ENCODE data around the gene GIMAP8. TPM values are rescaled to one million over a fixed set of nuclear protein-coding genes. Genes with fewer than 3 reads are reported as not detected.

The GIMAP8 gene
- total RNA-seq, 2 experiments from 2014 or later, result 11.8 TPM

DNA sequence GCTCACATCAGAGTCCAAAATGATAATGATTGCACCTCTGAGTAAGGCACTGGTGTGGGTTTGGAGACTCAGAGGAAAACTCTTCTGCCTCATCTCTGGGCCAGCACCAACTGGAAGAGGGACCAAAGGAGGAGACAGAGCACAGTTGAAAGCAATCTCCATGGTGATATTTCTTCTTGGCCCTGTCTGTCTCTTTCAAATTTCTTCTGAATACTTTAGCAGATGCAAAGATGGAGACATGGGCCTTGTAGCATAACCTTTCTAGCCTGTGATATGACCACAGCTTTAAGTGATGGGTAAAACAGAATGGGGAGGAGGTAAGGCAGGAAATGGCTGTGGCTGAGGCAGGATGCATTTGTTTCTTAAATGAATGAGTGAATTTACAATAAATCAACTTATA lies 52.1 kb downstream of the GIMAP8 start:
- intact Hi-C loops (cut with micrococcal nuclease), result loop anchor here (1.0 to 5.0 kb wide), 3 partner anchors 14 to 255 kb away; partner anchors contain the start of gene GIMAP8
- peaks cover 31% of the 10 kb centered on the region for H3K36me3 Mint-ChIP-seq

DNA sequence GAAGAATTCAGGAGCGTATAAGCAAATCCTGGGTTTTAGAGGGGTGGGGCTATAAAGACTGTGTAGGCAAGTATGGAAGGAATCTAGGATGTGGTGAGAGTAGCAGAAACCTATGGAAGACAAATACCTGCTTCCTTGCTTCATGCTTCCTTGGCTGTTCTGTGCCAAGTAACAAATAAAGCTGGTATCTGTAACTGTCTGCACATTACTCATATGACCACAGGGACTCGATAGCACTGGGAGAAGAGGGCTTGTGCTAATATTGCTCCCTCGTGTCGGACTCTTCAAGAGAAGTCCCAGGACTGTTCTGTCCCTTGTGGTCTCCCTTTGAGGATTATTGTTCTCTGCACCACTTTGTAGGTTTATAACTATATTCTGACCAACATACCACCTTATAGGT lies 52.7 kb downstream of the GIMAP8 start:
- no peak for DNase-seq
- H3K9me3 Mint-ChIP-seq, result peaks cover 34% of the 10 kb centered on the region
- POLR2A ChIA-PET, result interaction anchor here (1.5 to 3.8 kb wide), 3 partner anchors 12 to 54 kb away, joined by 5 to 42 read pairs (median 19); partner anchors contain the start of genes GIMAP7 and GIMAP8

More for the DNA sequence above, 52.1 kb downstream of the GIMAP8 start:
- H3K4me3 Mint-ChIP-seq, result peak overlapping the region; percentile 36
- H3K27ac Mint-ChIP-seq, result peak overlapping the region; percentile 98
- H3K27me3 Mint-ChIP-seq, result no peaks in the 10 kb centered on the region
- ChIA-PET CTCF (interaction anchor here (1.1 to 1.9 kb wide), 5 partner anchors 8 to 255 kb away, joined by 3 to 12 read pairs (median 5); no protein-coding TSS in a partner anchor), POLR2A (interaction anchor here (0.7 to 3.8 kb wide), 5 partner anchors 13 to 56 kb away, joined by 4 to 42 read pairs (median 6); partner anchors contain the start of genes GIMAP7 and GIMAP8)
- DNase-seq, result peak; percentile 62
- peaks cover 82% of the 10 kb centered on the region for H3K4me1 Mint-ChIP-seq (ENCODE audit: low read depth)
- H3K9me3 Mint-ChIP-seq, result peaks cover 39% of the 10 kb centered on the region

DNA sequence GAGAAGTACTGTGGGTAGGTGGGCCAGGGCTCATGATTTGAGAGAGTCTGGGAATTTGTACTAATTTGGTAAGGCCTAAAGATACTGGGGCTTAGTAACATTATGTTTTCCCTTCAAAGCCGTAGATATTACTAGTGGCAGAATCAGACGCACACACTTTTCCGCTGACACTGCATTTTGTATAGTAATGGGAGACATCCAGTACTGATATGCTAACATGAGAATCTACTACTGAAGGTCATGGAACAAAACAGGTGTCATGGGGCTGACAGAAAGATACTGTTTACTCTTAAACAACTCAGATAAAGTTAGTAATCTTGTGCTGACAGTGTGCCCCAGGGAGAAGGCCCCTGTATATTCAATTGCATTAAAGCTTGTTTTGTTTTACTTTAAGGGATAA lies 53.2 kb downstream of the GIMAP8 start:
- H3K27ac Mint-ChIP-seq, result peak overlapping the region; percentile 98
- H3K4me1 Mint-ChIP-seq (ENCODE audit: low read depth), result peaks cover 86% of the 10 kb centered on the region
- H3K9me3 Mint-ChIP-seq, result peaks cover 31% of the 10 kb centered on the region
- no peaks in the 10 kb centered on the region for H3K27me3 Mint-ChIP-seq
- ChIA-PET POLR2A (interaction anchor here (2.0 to 3.8 kb wide), 3 partner anchors 11 to 54 kb away, joined by 7 to 42 read pairs (median 19); partner anchors contain the start of genes GIMAP7 and GIMAP8), CTCF (interaction anchor here (0.7 to 2.1 kb wide), 5 partner anchors 10 to 253 kb away, joined by 3 to 9 read pairs (median 5); partner anchors contain the start of gene GIMAP7)
- DNase-seq, result peak; percentile 58
- H3K4me3 Mint-ChIP-seq, result peak overlapping the region; percentile 36
- peaks cover 27% of the 10 kb centered on the region for H3K36me3 Mint-ChIP-seq
- intact Hi-C loops (cut with micrococcal nuclease), result loop anchor here (1.0 to 5.0 kb wide), 4 partner anchors 11 to 254 kb away; partner anchors contain the start of genes GIMAP7 and GIMAP8

More for the DNA sequence above, 52.7 kb downstream of the GIMAP8 start:
- intact Hi-C loops (cut with micrococcal nuclease), result loop anchor here (1.0 to 5.0 kb wide), 4 partner anchors 11 to 254 kb away; partner anchors contain the start of genes GIMAP7 and GIMAP8
- H3K27ac Mint-ChIP-seq, result peak overlapping the region; percentile 98
- H3K27me3 Mint-ChIP-seq, result no peaks in the 10 kb centered on the region
- peaks cover 28% of the 10 kb centered on the region for H3K36me3 Mint-ChIP-seq
- CTCF ChIA-PET, result interaction anchor here (1.1 to 2.1 kb wide), 5 partner anchors 8 to 254 kb away, joined by 3 to 12 read pairs (median 5); partner anchors contain the start of gene GIMAP7
- peak overlapping the region; percentile 36 for H3K4me3 Mint-ChIP-seq
- peaks cover 84% of the 10 kb centered on the region for H3K4me1 Mint-ChIP-seq (ENCODE audit: low read depth)

DNA sequence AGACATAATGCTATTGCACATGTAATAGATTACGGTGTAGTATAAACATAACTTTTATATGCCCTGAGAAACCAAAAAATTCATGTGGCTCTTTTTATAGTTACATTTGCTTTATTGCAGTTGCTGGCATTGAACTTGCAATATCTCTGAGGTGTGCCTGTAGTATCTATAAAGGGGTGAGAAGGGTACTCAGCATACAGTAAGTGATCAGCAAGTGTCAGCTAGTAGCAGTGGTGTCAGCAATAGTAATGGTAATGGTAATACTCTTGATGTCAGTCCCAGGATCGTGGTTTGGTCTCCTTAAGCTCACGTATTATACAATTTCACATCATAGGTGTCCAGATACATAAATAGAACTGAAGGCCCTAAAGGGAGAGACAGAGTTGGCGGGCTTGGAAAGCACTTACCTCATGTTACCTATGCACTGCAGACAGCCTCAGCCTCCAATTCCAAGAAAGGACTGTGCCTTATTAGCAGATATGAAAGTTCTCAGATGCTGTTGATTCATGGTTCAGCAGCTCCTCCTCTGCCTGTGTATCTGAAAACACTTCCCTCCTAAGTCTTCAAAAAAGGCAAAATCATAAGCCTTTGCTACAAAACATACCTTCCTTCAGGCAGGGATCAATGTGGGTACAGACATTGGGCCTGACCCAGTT lies 57.6 kb downstream of the GIMAP8 start:
- peak; percentile 33 for DNase-seq
- Mint-ChIP-seq H3K36me3 (no peaks in the 10 kb centered on the region), H3K27me3 (no peaks in the 10 kb centered on the region), H3K4me3 (peak overlapping the region; percentile 71), H3K4me1 (ENCODE audit: low read depth) (peaks cover 90% of the 10 kb centered on the region), H3K9me3 (peaks cover 3% of the 10 kb centered on the region), H3K27ac (peak overlapping the region; percentile 88)
- ChIA-PET CTCF (interaction anchor here (1.3 to 1.8 kb wide), 3 partner anchors 24 to 59 kb away, joined by 3 to 7 read pairs (median 3); no protein-coding TSS in a partner anchor), POLR2A (interaction anchor here (1.4 kb wide), 1 partner anchor 61 kb away, joined by 4 read pairs; no protein-coding TSS in a partner anchor)
- intact Hi-C loops (cut with micrococcal nuclease), result no loop called here

DNA sequence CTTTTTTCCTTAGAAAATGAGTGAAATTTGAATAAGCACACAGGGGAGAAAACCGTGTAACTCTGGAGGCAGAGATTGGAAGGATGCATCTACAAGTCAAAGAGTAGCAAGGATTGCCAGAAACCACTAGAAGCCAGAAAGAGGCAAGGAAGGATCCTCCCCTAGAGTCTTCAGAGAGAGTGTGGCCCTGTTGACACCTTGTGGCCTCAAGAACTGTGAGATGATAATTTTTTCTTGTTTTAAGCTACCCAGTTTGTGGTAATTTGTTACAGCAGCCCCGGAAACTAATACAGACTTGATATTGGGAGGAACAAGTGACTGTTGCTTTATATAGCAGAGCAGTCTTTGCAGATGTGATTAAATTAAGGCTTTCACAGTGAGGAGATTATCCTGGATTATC lies 60.6 kb downstream of the GIMAP8 start:
- H3K4me3 Mint-ChIP-seq, result peak overlapping the region; percentile 4
- ChIA-PET POLR2A (interaction anchor here (1.1 to 1.7 kb wide), 3 partner anchors 8 to 59 kb away, joined by 3 to 5 read pairs (median 4); no protein-coding TSS in a partner anchor), CTCF (interaction anchor here (1.1 to 1.8 kb wide), 8 partner anchors 8 to 244 kb away, joined by 3 to 10 read pairs (median 4); no protein-coding TSS in a partner anchor)
- peaks cover 3% of the 10 kb centered on the region for H3K9me3 Mint-ChIP-seq
- no peak for DNase-seq
- peaks cover 5% of the 10 kb centered on the region for H3K36me3 Mint-ChIP-seq
- intact Hi-C loops (cut with micrococcal nuclease), result loop anchor here (1.0 to 5.0 kb wide), 2 partner anchors 63 to 189 kb away; partner anchors contain the start of genes ACTR3C and LRRC61
- peaks cover 79% of the 10 kb centered on the region for H3K4me1 Mint-ChIP-seq (ENCODE audit: low read depth)
- H3K27ac Mint-ChIP-seq, result peak overlapping the region; percentile 75
- no peaks in the 10 kb centered on the region for H3K27me3 Mint-ChIP-seq

DNA sequence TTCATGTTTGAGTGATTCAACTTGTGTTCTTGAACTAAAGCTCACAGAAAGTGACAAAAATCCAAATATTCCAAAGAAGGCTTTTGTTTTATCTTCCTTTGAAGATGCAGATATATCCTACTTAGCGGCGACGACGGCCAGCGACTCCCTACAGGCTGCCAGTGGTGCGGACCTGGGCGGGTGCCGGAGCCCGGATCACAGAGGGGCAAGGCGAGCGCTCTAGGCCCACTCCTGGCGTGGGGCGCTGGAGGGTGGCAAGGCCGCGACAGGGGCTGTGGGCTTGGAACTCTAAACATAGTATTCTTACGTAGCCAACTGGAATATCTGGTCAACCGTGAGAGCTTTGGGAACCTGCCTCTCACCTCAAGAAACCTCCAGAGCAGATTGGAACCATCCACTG lies 63.3 kb downstream of the GIMAP8 start:
- intact Hi-C loops (cut with micrococcal nuclease), result loop anchor here (1.0 to 5.0 kb wide), 6 partner anchors 10 to 219 kb away; partner anchors contain the start of genes ACTR3C, GIMAP2 and LRRC61

DNA sequence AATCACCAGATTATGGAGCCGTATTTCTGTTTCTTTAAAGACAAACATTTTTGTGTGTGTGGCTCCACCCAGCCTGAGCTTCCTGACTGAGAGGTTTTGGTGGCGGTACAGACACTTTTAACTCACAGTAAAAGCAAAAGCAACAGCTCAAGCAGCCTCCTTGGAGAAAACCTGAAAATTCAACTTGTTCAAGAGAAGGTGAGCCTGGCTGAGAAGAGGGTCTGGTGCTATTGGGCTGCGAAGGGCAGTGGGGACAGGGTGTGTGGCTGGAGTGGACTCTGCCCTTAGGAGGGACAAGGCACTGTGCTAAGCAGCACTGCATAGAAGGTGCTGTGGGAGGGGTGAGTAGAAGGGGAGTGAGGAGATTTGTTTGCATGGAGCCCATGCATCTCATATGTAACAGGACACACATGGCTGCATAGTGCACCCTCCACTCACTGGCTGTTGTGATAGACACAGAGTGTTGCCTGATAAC lies 64.4 kb downstream of the GIMAP8 start, which contains the start of gene GIMAP7:
TSS of gene GIMAP7 (plus strand) at position 125 of the 475 bp plus-strand sequence. CDS start 5,103 bp downstream, outside the sequence.
- POLR2A ChIA-PET, result interaction anchor here (0.7 to 4.4 kb wide), 17 partner anchors 10 to 241 kb away, joined by 3 to 78 read pairs (median 5); partner anchors contain the start of genes GIMAP1, GIMAP2, GIMAP4 and GIMAP5
- H3K4me3 Mint-ChIP-seq, result peak within 1 kb of the TSS; percentile 94
- CTCF ChIA-PET, result interaction anchor here (0.8 to 6.4 kb wide), 11 partner anchors 11 to 244 kb away, joined by 3 to 71 read pairs (median 4); partner anchors contain the start of genes GIMAP1, GIMAP6 and GIMAP8
- peak within 1 kb of the TSS; percentile 97 for H3K27ac Mint-ChIP-seq
- peaks cover 52% of the 10 kb centered on the region for H3K4me1 Mint-ChIP-seq (ENCODE audit: low read depth)
- intact Hi-C loops (cut with micrococcal nuclease), result loop anchor here (1.0 to 5.0 kb wide), 9 partner anchors 11 to 218 kb away; partner anchors contain the start of genes ACTR3C, GIMAP2, GIMAP6 and LRRC61
- H3K36me3 Mint-ChIP-seq, result peaks cover 21% of the 10 kb centered on the region
- peaks cover 3% of the 10 kb centered on the region for H3K9me3 Mint-ChIP-seq
- no peaks in the 10 kb centered on the region for H3K27me3 Mint-ChIP-seq
- peak; percentile 73 for DNase-seq

More for the DNA sequence above, 63.3 kb downstream of the GIMAP8 start:
- Mint-ChIP-seq H3K36me3 (peaks cover 19% of the 10 kb centered on the region), H3K27me3 (no peaks in the 10 kb centered on the region), H3K4me3 (peak overlapping the region; percentile 94), H3K4me1 (ENCODE audit: low read depth) (peaks cover 59% of the 10 kb centered on the region), H3K9me3 (peaks cover 3% of the 10 kb centered on the region), H3K27ac (peak overlapping the region; percentile 97)
- ChIA-PET CTCF (interaction anchor here (0.7 to 6.4 kb wide), 6 partner anchors 8 to 202 kb away, joined by 3 to 71 read pairs (median 4); partner anchors contain the start of genes GIMAP1 and GIMAP8), POLR2A (interaction anchor here (1.2 to 4.4 kb wide), 8 partner anchors 10 to 242 kb away, joined by 3 to 78 read pairs (median 13); partner anchors contain the start of genes GIMAP1, GIMAP4, GIMAP5 and GIMAP8)
- no peak for DNase-seq

DNA sequence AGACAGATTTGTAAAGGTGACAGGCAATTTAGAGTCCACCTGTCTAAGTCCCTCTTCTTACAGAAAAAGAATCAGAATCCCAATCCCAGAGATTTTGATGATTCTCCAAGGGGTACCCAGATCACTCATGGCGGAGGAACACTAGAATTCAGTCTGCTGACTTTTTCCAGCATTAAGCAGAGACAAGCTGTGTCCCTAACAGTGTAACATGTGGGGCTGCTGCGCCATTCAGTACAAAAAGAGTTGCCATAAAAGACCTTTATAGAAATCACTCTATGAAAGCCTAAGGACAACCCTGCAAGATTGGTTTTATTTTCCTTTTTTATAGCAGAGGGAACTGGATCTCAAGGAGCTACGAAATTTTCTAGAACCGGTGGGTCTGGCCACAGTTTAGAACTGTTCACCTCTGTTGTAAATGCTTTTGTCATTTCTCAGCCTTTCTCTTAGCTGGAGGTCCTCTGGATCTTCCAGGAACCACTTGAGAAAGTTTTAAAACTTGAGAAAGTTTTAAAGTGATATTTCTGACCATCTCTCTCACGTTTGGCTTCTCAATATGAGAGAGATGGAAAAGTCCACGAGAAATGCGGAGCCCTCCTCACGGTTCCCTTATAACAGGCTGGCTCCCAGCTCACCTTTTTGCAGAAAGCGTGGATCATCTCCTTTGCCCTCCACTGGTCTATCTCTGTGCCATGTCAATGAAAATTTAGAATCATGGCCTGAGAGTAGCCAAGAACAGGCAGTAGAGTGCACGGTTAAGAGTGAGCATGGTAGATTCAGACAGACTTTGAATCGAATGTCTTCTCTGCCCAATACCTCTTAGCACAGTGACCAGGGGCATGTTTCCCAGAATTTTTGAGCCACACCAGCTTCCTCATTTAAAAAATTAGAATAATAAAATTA lies 65.1 kb downstream of the GIMAP8 start:
- Mint-ChIP-seq H3K9me3 (no peaks in the 10 kb centered on the region), H3K36me3 (peaks cover 29% of the 10 kb centered on the region), H3K4me3 (peak overlapping the region; percentile 94), H3K27me3 (no peaks in the 10 kb centered on the region), H3K27ac (peak overlapping the region; percentile 97), H3K4me1 (ENCODE audit: low read depth) (peaks cover 49% of the 10 kb centered on the region)
- POLR2A ChIA-PET, result interaction anchor here (0.7 to 4.4 kb wide), 15 partner anchors 9 to 240 kb away, joined by 3 to 78 read pairs (median 5); partner anchors contain the start of genes GIMAP1, GIMAP4, GIMAP5 and GIMAP6
- CTCF ChIA-PET, result interaction anchor here (0.6 to 6.4 kb wide), 14 partner anchors 11 to 244 kb away, joined by 3 to 71 read pairs (median 4); partner anchors contain the start of genes GIMAP1, GIMAP4, GIMAP6 and GIMAP8
- DNase-seq, result peak; percentile 31
- intact Hi-C loops (cut with micrococcal nuclease), result loop anchor here (2.0 to 5.0 kb wide), 7 partner anchors 33 to 217 kb away; partner anchors contain the start of genes GIMAP2, GIMAP4 and GIMAP6

DNA sequence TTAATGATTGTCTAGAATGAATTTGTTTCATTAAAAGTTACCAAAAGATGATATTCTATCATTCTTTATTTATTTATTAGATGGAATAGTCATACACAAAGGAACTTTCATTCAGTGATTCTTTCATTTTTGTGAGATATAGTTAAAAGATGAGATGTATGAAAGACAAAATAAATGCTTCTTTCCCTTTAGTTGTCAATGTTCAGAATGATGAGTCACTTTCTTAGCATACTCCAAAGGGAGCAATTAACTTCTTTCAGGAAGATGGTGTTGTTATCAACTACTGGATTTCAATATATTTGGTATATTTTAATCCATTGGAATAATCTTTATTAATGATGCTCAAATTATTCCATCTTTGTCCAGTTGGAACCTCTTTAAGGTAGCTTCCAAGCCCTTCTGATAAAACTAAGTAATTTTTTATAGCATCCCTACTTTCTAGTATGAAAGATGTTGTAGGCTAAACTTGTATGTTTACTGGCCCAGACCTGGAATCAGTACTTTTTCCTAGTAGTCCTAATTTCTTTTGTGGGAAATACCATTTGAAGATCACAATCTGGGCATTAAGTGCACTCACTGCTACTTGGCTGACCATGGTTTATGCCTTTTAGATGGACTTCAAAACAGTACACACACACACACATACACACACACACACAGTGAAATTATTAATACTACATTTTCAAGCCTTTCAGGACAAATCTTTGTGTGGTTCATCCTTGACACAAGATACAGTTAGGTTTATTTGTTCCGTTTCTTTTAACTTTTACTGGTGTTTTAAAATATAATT lies 66.7 kb downstream of the GIMAP8 start:
- ChIA-PET POLR2A (interaction anchor here (0.7 to 4.4 kb wide), 5 partner anchors 13 to 238 kb away, joined by 3 to 78 read pairs (median 26); partner anchors contain the start of genes GIMAP4, GIMAP5 and GIMAP8), CTCF (interaction anchor here (2.0 to 6.4 kb wide), 3 partner anchors 13 to 66 kb away, joined by 5 to 71 read pairs (median 9); partner anchors contain the start of gene GIMAP8)
- intact Hi-C loops (cut with micrococcal nuclease), result loop anchor here (2.0 to 5.0 kb wide), 4 partner anchors 35 to 150 kb away; partner anchors contain the start of genes GIMAP4 and GIMAP6
- Mint-ChIP-seq H3K27me3 (no peaks in the 10 kb centered on the region), H3K4me3 (peak overlapping the region; percentile 94), H3K4me1 (ENCODE audit: low read depth) (peaks cover 43% of the 10 kb centered on the region), H3K27ac (peak overlapping the region; percentile 97), H3K9me3 (peaks cover 2% of the 10 kb centered on the region), H3K36me3 (peaks cover 39% of the 10 kb centered on the region)
- DNase-seq, result no peak
